Fibroblast of skin of abdomen (primary cell): ENCODE measurements around the gene HIP1.
"Not testable (repeated sequence)": the region's sequence is repeated elsewhere in the genome, so short reads cannot be mapped to it uniquely, and the experiment has no call there.

Source experiments
- DNase-seq: peaks from one replicate; pipeline ENCODE4 v3.0.0-alpha.2; 2013

HIP1 gene

DNA sequence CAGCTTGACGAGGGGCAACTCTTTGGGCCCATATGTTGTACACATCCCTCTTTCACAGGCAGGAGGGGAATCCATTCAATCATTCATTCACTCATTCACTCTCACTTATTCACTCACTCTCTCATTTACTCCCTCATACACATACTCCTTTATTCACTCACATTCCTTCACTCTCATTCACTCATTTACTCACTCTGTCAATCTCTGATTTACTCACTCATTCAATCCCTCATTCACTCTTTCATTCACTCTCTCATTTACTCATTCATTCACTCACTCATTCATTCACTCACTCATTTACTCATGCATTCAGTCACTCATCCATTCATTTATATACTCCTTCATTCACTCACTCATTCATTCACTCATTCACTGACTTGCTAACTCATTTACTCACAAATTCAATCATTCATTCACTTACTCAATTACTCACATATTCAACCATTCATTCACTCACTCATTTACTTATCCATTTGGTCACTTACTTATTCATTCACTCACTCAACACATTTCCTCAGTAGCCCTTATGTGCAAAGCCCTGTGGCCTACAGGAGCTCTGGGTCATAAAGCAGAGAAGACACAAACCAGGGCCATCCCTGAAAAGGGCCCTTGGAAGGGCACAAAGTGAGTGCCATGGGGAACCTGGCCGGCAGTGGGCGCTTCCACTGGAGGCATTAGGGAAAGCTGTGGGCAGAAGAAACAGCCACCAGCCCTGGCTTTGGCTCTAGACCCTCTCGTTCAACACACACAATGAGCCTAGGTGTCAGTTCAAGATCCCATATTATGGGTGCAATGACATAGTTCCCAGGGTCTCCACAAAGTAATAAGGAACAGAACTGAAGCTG, 26.0 kb downstream of the HIP1 start:
- no peak for DNase-seq

GRCh38 chr7:75711656-75712514, 26.9 kb downstream of the HIP1 start:
- DNase-seq: peak; percentile 74

GRCh38 chr7:75711076-75711475, 27.7 kb downstream of the HIP1 start:
- no peak for DNase-seq

GRCh38 chr7:75704928-75705327, 33.8 kb downstream of the HIP1 start:
- no peak for DNase-seq

- no peak for DNase-seq
Measured at GRCh38 chr7:75702515-75702914, 36.2 kb downstream of the HIP1 start.

- DNase-seq: no peak
Measured at GRCh38 chr7:75699993-75700392, 38.7 kb downstream of the HIP1 start.

GRCh38 chr7:75698358-75698757, 40.4 kb downstream of the HIP1 start:
- DNase-seq: no peak

- no peak for DNase-seq
Measured at GRCh38 chr7:75696263-75697037, 42.3 kb downstream of the HIP1 start.

- DNase-seq: no peak
Measured at GRCh38 chr7:75694638-75695399, 43.9 kb downstream of the HIP1 start.

DNA sequence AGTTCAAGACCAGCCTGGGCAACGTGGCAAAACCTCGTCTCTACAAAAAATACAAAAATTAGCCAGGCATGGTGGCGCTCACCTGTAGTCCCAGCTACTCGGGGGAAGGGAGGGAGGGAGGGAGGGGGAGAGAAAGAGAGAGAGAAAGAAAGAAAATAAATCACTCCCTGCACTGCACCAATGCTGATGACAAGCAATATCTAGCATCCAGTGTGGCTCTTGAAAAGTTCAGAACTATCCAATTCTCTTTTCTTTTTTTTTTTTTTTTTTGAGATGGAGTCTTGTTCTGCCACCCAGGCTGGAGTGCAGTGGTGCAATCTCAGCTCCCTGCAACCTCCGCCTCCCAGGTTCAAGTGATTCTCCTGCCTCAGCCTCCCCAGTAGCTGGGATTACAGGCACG, 45.1 kb downstream of the HIP1 start:
- not testable (repeated sequence) for DNase-seq

DNA sequence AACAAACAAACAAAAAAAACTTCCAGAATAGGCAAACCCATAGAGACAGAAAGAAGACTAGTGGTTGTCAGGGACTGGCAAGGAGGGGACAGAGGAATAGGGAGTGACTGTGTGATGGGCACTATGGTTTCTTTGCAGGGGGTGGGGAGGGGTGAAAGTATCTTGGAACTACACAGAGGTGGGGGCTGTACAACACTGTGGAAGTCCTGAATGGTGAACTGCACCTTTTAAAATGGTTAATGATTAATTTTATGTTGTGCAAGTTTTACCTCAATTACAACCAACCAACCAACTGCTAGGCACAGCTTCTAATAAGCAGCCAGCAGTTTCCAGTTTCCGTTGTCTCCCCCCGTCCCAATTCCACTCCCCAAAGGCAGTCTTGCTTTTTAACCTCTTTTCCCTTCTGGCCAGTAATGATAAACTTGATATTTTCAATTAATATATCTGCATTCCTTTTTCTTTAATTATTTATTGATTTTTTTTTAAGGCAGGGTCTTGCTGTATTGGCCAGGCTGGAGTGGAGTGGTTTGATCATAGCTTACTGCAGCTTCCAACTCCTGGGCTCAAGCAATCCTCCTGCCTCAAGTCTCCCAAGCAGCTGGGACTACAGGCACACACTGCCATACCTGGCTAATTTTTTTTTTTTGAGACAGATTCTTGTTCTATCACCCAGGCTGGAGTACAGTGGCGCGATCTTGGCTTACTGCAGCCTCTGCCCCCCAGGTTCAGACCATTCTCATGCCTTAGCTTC, 46.8 kb downstream of the HIP1 start:
- DNase-seq: no peak

GRCh38 chr7:75690121-75690523, 48.6 kb downstream of the HIP1 start:
- DNase-seq: no peak

- no peak for DNase-seq
Measured at GRCh38 chr7:75689246-75690099, 49.3 kb downstream of the HIP1 start.

DNA sequence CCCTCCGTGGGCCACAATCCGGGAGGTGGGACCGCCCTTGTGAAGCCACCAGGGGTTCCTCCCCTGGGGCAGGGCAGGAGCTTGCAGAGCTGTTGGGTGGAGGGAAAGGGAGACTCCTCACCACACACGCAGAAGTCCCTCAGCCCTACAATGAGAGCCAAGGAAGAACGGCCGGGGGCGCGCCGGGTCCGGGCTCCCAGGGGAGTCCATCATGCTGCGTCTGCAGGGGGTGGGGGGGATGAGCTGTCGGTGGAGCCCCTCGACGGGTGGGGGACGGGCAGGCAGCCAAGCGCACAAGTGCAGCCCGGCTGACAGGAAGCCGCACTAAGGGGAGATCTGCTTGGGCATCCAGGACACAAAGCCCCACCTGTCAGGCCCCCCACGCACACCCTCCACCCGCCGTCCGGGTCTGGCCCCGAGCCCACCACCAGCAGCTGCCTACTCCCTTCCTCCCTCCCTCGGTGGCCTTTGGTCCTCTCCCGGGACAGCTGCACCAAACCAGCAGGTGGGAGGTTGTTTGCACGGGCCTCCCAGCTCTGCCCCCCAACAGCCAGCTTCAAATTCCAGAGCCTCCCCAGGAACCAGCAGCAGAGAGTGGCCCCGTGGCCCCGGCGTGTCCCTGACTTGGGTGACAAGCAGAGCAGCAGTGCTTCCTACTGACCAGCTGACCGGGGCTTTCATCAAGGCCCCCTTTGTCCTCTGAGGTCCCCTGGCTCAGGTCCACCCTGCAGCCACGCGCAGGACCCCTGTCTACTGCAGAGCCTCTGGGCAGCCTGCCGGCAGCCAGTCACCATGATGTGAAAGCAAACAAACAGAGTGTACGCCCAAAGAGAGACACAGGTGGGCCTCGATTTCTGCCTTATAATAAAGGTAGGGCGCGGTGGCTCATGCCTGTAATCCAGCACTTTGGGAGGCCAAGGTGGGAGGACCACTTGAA, 50.3 kb downstream of the HIP1 start:
- DNase-seq: no peak

DNA sequence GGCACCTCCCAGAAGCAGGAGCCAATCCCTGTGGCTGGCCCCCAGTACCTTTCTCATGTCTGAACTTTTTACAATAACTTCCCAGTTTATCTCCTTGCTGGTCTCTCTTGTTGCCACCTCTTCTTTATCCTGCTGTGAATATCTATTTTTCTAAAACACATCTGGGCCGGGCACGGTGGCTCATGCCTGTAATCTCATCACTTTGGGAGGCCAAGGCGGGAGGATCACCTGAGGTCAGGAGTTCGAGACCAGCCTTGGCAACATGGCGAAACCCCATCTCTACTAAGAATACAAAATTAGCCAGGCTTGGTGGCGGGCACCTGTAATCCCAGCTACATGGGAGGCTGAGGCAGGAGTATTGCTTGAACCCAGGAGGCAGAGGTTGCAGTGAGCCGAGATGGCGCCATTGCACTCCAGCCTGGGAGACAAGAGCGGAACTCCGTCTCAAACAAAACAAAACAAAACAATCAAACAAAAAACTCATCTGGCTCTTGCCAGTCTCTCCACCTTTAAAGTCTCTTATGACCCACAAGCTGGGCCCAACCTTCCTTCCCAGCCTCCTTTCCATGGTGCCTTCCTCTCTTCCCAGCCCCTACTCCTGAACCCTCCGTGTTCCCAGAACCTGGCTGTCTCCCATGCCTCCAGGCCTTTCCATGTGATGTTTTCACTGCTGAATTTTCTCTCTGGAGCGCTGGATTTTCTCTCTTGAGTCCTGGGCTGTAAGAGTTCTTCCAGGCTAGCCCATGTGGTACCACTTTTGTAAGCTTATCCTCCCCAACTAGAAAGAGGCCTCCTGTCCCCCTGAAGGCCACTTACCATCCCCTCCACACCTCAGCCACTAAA, 51.3 kb downstream of the HIP1 start:
- no peak for DNase-seq

DNA sequence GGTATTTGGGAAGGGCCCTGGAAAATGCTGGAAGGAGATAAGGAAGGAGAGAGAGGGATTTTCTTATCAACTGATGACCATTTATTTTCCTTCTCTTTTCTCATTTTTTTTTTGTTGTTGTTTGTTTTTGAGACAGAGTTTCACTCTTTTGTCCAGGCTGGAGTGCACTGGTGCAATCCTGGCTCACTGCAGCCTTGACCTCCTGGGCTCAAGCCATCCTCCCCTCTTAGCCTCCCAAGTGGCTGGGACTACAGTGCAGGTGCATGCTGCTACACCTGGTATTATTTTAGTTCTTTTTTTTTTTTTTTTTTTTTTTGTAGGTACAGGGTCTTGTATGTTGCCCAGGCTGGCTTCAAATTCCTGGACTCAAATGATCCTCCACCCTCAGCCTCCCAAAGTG, 52.2 kb downstream of the HIP1 start:
- no peak for DNase-seq

- DNase-seq: not testable (repeated sequence)
Measured at GRCh38 chr7:75682052-75682451, 56.7 kb downstream of the HIP1 start.

DNA sequence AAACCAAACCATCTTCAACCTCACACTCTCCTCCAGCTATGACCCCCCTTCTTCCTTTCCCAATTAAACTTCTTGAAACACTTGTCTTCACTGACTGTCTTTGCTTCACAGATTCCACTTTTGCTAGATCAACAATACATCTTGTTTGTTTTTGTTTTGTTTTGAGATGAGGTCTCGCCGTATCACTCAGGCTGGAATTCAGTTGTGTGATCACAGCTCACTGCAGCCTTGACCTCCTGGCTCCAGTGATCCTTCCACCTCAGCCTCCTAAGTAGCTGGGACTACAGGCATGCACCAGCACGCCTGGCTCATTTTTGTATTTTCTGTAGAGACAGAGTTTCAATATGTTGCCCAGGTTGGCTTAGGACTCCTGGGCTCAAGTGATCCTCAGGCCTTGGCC, 59.7 kb downstream of the HIP1 start:
- DNase-seq: no peak
